ENCODE measurements around the gene UCMA.

The UCMA gene

DNA sequence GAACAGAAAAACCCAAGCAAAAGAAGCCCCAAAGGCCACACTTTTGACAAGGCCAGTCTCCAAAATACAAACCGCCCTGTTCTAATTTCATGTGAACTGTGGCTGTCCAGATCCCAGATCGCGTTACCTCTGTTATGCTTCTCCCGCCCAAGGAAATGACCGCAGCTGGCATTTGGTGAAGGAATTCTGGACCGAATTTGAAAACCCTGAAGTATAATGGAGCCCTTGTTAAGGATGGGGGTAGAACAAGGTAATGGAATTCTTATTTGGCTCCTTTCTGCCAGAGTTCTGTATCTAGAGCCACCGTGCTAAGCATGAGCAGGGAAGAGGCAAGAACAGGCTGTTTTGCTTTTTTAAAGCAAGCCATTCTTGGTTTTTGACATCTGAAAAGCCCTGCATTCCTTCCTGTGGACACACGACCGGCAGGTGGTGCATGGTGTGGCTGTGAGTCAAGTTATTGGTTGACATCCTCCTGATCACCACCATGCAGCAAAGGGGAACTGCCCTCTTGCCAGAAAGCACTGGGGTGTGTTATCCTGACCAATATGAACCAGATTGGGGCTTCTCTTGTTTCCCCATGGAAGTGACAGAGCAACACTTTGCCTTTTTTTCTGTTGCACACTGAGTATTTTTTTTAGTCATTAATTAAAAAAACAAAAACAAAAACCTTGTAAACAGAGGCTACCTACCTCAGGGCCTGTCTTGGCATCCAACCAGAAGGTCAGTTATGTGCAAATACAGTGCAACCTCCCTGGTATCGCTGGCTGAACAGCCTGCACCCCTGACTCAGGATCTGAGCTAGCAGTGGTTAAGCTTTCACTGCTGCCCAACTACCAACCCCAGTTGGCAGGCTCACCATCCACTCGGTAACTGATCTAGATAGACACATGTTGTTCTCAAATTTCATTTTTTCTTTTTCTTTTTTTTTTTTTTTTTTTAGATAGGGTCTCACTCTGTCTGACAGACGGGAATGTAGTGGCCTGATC lies 14.2 kb downstream of the UCMA start:
- H3K9ac ChIP-seq (ENCODE audit: low read length in 2 of 2) = no peak overlapping the region
- H3K27me3 ChIP-seq (ENCODE audit: control insufficient read depth in 1 of 2, insufficient read depth in 2 of 2, low read length in 2 of 2) = no peaks in the 10 kb centered on the region
- H3K36me3 ChIP-seq (ENCODE audit: control insufficient read depth in 2 of 2, insufficient read depth in 2 of 2, low read length in 2 of 2) = no peaks in the 10 kb centered on the region
- H3K9me3 ChIP-seq (ENCODE audit: control insufficient read depth in 2 of 2, low read length in 2 of 2) = no peaks in the 10 kb centered on the region
- no peak overlapping the region for H3K4me3 ChIP-seq (ENCODE audit: low read length in 2 of 2)
- no peaks in the 10 kb centered on the region for H3K4me1 ChIP-seq (ENCODE audit: control insufficient read depth, insufficient read depth, low read length)
- no peak overlapping the region for H3K27ac ChIP-seq (ENCODE audit: low read length)

DNA sequence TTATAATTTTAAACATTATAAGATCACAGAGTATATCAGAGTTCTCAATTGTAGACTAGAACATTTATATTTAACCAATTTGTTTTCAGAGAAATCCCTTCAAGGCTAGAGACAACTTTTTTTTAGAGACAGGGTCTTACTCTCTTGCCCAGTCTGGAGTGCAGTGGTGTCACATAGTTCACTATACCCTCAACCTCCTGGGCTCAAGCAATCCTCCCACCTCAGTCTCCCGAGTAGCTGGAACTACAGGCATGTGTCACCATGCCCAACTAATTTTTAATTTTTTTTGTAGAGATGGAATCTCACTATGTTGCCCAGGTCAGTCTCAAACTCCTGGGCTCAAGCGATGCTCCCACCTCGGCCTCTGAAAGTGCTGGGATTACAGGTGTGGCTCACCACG lies 15.3 kb downstream of the UCMA start:
- Histone ChIP-seq H3K9ac (ENCODE audit: low read length in 2 of 2) (no peak overlapping the region), H3K36me3 (ENCODE audit: control insufficient read depth in 2 of 2, insufficient read depth in 2 of 2, low read length in 2 of 2) (no peaks in the 10 kb centered on the region), H3K27me3 (ENCODE audit: control insufficient read depth in 1 of 2, insufficient read depth in 2 of 2, low read length in 2 of 2) (no peaks in the 10 kb centered on the region), H3K4me1 (ENCODE audit: control insufficient read depth, insufficient read depth, low read length) (no peaks in the 10 kb centered on the region), H3K4me3 (ENCODE audit: low read length in 2 of 2) (no peak overlapping the region), H3K9me3 (ENCODE audit: control insufficient read depth in 2 of 2, low read length in 2 of 2) (no peaks in the 10 kb centered on the region), H3K27ac (ENCODE audit: low read length) (no peak overlapping the region)

DNA sequence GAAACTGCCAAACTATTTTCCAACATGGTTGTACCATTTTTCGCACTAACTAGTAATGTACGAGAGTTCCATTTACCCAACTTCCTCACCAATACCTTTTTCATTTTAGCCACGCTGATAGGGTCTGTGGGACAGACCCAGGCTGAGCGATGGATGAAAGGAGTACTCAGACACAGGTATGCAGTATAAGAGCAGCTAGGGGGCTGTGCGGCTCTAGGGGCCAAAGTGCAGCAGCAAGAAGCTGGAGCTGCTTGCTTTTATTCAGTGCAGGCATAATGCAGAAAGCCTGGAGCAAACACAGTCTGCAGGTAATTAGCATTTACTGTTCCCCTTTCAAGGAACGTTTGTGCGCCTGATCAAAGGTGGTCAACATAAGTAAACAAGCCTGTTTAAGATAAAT lies 21.0 kb downstream of the UCMA start:
- Histone ChIP-seq H3K9me3 (ENCODE audit: control insufficient read depth in 2 of 2, low read length in 2 of 2) (no peaks in the 10 kb centered on the region), H3K4me1 (ENCODE audit: control insufficient read depth, insufficient read depth, low read length) (no peaks in the 10 kb centered on the region), H3K36me3 (ENCODE audit: control insufficient read depth in 2 of 2, insufficient read depth in 2 of 2, low read length in 2 of 2) (no peaks in the 10 kb centered on the region), H3K4me3 (ENCODE audit: low read length in 2 of 2) (no peak overlapping the region), H3K27me3 (ENCODE audit: control insufficient read depth in 1 of 2, insufficient read depth in 2 of 2, low read length in 2 of 2) (no peaks in the 10 kb centered on the region), H3K27ac (ENCODE audit: low read length) (no peak overlapping the region), H3K9ac (ENCODE audit: low read length in 2 of 2) (no peak overlapping the region)

- H3K36me3 ChIP-seq (ENCODE audit: control insufficient read depth in 2 of 2, insufficient read depth in 2 of 2, low read length in 2 of 2) = no peaks in the 10 kb centered on the region
- no peak overlapping the region for H3K27ac ChIP-seq (ENCODE audit: low read length)
Measured at GRCh38 chr10:13206546-13207443, 27.4 kb downstream of the UCMA start.

DNA sequence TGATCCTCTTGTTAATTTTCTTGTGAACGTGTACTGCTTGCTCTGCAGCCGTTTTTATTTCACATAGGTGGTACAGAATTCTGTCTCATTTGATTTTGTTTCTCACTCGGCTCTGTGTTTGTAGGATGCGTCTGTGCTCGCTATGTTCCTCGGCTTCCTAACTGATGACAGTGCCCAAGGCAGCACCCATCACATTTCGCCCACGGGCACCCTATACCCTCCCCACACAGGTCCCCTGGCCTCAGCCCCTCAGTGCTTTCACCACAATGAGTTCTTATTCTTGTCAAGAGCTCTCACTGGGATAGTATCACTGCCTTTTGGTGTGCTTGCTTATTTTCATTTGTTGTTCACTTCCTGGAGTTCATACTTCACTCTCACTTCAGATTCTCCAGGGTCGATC lies 28.1 kb downstream of the UCMA start:
- H3K36me3 ChIP-seq (ENCODE audit: control insufficient read depth in 2 of 2, insufficient read depth in 2 of 2, low read length in 2 of 2) = no peaks in the 10 kb centered on the region
- no peaks in the 10 kb centered on the region for H3K27me3 ChIP-seq (ENCODE audit: control insufficient read depth in 1 of 2, insufficient read depth in 2 of 2, low read length in 2 of 2)
- H3K9me3 ChIP-seq (ENCODE audit: control insufficient read depth in 2 of 2, low read length in 2 of 2) = no peaks in the 10 kb centered on the region
- H3K4me3 ChIP-seq (ENCODE audit: low read length in 2 of 2) = no peak overlapping the region
- no peaks in the 10 kb centered on the region for H3K4me1 ChIP-seq (ENCODE audit: control insufficient read depth, insufficient read depth, low read length)
- no peak overlapping the region for H3K9ac ChIP-seq (ENCODE audit: low read length in 2 of 2)
- H3K27ac ChIP-seq (ENCODE audit: low read length) = no peak overlapping the region

More at GRCh38 chr10:13206546-13207443, 27.4 kb downstream of the UCMA start:
- H3K9me3 ChIP-seq (ENCODE audit: control insufficient read depth in 2 of 2, low read length in 2 of 2) = no peaks in the 10 kb centered on the region
- no peaks in the 10 kb centered on the region for H3K27me3 ChIP-seq (ENCODE audit: control insufficient read depth in 1 of 2, insufficient read depth in 2 of 2, low read length in 2 of 2)
- no peak overlapping the region for H3K9ac ChIP-seq (ENCODE audit: low read length in 2 of 2)
- no peak overlapping the region for H3K4me3 ChIP-seq (ENCODE audit: low read length in 2 of 2)
- H3K4me1 ChIP-seq (ENCODE audit: control insufficient read depth, insufficient read depth, low read length) = no peaks in the 10 kb centered on the region

DNA sequence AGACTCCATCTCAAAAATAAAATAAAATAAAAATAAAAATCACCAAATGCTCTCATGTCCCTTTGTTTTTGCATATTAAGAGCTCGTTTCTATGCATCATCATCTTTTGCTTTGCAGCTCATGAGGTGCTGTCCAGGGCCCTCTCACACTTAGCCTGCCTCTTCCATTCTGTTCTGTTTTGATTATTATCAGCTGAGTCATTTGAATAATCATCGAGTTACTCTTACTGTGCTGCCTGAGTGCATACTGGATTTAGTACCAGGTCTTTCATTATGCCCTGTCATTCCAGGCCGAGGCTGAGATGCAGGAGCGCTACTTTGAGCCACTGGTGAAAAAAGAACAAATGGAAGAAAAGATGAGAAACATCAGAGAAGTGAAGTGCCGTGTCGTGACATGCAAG lies 33.0 kb downstream of the UCMA start:
- Histone ChIP-seq H3K27ac (ENCODE audit: low read length) (no peak overlapping the region), H3K9me3 (ENCODE audit: control insufficient read depth in 2 of 2, low read length in 2 of 2) (no peaks in the 10 kb centered on the region), H3K4me1 (ENCODE audit: control insufficient read depth, insufficient read depth, low read length) (no peaks in the 10 kb centered on the region), H3K4me3 (ENCODE audit: low read length in 2 of 2) (no peak overlapping the region), H3K9ac (ENCODE audit: low read length in 2 of 2) (no peak overlapping the region), H3K27me3 (ENCODE audit: control insufficient read depth in 1 of 2, insufficient read depth in 2 of 2, low read length in 2 of 2) (no peaks in the 10 kb centered on the region), H3K36me3 (ENCODE audit: control insufficient read depth in 2 of 2, insufficient read depth in 2 of 2, low read length in 2 of 2) (no peaks in the 10 kb centered on the region)

DNA sequence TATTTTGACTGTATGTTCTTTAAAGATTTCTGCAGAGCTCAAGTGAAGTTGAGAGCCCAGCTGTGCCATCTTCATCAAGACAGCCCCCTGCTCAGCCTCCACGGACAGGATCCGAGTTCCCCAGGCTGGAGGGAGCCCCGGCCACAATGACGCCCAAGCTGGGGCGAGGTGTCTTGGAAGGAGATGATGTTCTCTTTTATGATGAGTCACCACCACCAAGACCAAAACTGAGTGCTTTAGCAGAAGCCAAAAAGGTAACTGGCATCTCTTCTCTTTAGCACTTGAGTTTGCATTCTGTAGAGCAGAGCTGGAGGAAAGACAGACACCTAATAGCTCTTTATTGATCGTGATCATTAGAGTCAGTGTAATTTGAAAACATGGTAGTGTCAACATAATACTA lies 39.2 kb downstream of the UCMA start:
- no peak overlapping the region for H3K4me3 ChIP-seq (ENCODE audit: low read length in 2 of 2)
- H3K9ac ChIP-seq (ENCODE audit: low read length in 2 of 2) = no peak overlapping the region
- H3K27me3 ChIP-seq (ENCODE audit: control insufficient read depth in 1 of 2, insufficient read depth in 2 of 2, low read length in 2 of 2) = peaks cover 0 to 2% of the 10 kb centered on the region in 2 donors
- H3K27ac ChIP-seq (ENCODE audit: low read length) = no peak overlapping the region
- no peaks in the 10 kb centered on the region for H3K36me3 ChIP-seq (ENCODE audit: control insufficient read depth in 2 of 2, insufficient read depth in 2 of 2, low read length in 2 of 2)
- no peaks in the 10 kb centered on the region for H3K9me3 ChIP-seq (ENCODE audit: control insufficient read depth in 2 of 2, low read length in 2 of 2)
- H3K4me1 ChIP-seq (ENCODE audit: control insufficient read depth, insufficient read depth, low read length) = no peaks in the 10 kb centered on the region

DNA sequence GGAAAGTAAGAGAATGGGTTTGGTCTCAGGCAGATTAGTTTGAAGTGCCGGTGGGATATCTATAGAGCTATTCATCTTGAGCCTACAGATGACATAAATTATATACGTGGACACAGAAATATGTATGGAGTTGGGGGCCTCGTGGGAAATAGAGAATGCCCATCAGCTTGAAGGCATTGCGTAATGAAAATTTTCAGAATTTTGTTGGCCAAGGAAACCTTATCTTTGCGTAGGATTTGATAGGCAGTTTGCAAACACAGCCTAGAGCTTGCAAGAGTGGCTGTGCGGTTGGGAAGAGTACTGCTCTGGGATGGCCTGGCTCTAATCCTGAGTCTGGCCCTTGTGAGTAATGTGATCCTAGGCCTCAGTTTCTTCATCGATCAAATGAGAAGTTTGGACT lies 40.5 kb downstream of the UCMA start:
- no peak overlapping the region for H3K27ac ChIP-seq (ENCODE audit: low read length)
- H3K27me3 ChIP-seq (ENCODE audit: control insufficient read depth in 1 of 2, insufficient read depth in 2 of 2, low read length in 2 of 2) = peaks cover 0 to 2% of the 10 kb centered on the region in 2 donors
- no peaks in the 10 kb centered on the region for H3K36me3 ChIP-seq (ENCODE audit: control insufficient read depth in 2 of 2, insufficient read depth in 2 of 2, low read length in 2 of 2)
- H3K9ac ChIP-seq (ENCODE audit: low read length in 2 of 2) = no peak overlapping the region
- no peaks in the 10 kb centered on the region for H3K9me3 ChIP-seq (ENCODE audit: control insufficient read depth in 2 of 2, low read length in 2 of 2)
- no peak overlapping the region for H3K4me3 ChIP-seq (ENCODE audit: low read length in 2 of 2)
- H3K4me1 ChIP-seq (ENCODE audit: control insufficient read depth, insufficient read depth, low read length) = no peaks in the 10 kb centered on the region

DNA sequence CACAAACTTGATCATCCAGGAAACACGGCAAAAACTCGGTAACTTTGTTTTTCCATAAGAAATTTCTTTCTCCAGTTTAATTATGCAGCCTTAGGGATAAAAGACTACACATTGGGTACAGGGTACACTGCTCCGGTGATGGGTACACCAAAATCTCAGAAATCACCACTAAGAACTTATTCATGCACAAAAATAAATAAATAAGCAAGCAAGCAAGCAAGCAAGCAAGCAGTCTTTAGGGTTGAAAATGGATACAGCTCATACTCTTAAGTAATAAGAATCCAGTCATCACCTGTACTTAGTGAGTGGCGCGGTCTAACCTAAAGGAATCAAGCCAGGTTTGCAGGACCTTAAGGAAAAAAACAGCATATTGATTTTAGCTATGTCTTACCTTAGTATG lies 42.8 kb downstream of the UCMA start:
- H3K27ac ChIP-seq (ENCODE audit: low read length) = no peak overlapping the region
- H3K27me3 ChIP-seq (ENCODE audit: control insufficient read depth in 1 of 2, insufficient read depth in 2 of 2, low read length in 2 of 2) = peaks cover 0 to 2% of the 10 kb centered on the region in 2 donors
- H3K4me3 ChIP-seq (ENCODE audit: low read length in 2 of 2) = no peak overlapping the region
- H3K4me1 ChIP-seq (ENCODE audit: control insufficient read depth, insufficient read depth, low read length) = no peaks in the 10 kb centered on the region
- H3K9ac ChIP-seq (ENCODE audit: low read length in 2 of 2) = no peak overlapping the region
- no peaks in the 10 kb centered on the region for H3K9me3 ChIP-seq (ENCODE audit: control insufficient read depth in 2 of 2, low read length in 2 of 2)
- no peaks in the 10 kb centered on the region for H3K36me3 ChIP-seq (ENCODE audit: control insufficient read depth in 2 of 2, insufficient read depth in 2 of 2, low read length in 2 of 2)

- no peaks in the 10 kb centered on the region for H3K27me3 ChIP-seq (ENCODE audit: control insufficient read depth in 1 of 2, insufficient read depth in 2 of 2, low read length in 2 of 2)
- no peak overlapping the region for H3K9ac ChIP-seq (ENCODE audit: low read length in 2 of 2)
- H3K9me3 ChIP-seq (ENCODE audit: control insufficient read depth in 2 of 2, low read length in 2 of 2) = no peaks in the 10 kb centered on the region
- H3K4me1 ChIP-seq (ENCODE audit: control insufficient read depth, insufficient read depth, low read length) = no peaks in the 10 kb centered on the region
- H3K27ac ChIP-seq (ENCODE audit: low read length) = no peak overlapping the region
- H3K4me3 ChIP-seq (ENCODE audit: low read length in 2 of 2) = no peak overlapping the region
- H3K36me3 ChIP-seq (ENCODE audit: control insufficient read depth in 2 of 2, insufficient read depth in 2 of 2, low read length in 2 of 2) = no peaks in the 10 kb centered on the region
Measured at GRCh38 chr10:13190816-13191215, 43.4 kb downstream of the UCMA start.

Measured in stomach smooth muscle (tissue), 2 donors.